GM21528 (cell line): ENCODE measurements around the gene RGL2.
"Not testable (repeated sequence)": the region's sequence is repeated elsewhere in the genome, so short reads cannot be mapped to it uniquely, and the experiment has no call there.

Experiments used
- ATAC-seq: cut with Tn5 transposase; IDR thresholded peaks from one replicate; pipeline ENCODE4 v1.9.1; 2021; ENCODE audit warnings: mild to moderate bottlenecking, moderate library complexity; ENCODE audit not compliant: unreplicated experiment, low FRiP score

RGL2 gene

GRCh38 chr6:33276864-33277662 lies 21.7 kb downstream of the RGL2 start, which contains the start of gene B3GALT4:
Gene B3GALT4 (plus strand): TSS chr6:33277123. CDS start chr6:33277420, 297 bp downstream.
- peak; percentile 41 for ATAC-seq

GRCh38 chr6:33276581-33276863 lies 22.2 kb downstream of the RGL2 start:
- no peak for ATAC-seq

DNA sequence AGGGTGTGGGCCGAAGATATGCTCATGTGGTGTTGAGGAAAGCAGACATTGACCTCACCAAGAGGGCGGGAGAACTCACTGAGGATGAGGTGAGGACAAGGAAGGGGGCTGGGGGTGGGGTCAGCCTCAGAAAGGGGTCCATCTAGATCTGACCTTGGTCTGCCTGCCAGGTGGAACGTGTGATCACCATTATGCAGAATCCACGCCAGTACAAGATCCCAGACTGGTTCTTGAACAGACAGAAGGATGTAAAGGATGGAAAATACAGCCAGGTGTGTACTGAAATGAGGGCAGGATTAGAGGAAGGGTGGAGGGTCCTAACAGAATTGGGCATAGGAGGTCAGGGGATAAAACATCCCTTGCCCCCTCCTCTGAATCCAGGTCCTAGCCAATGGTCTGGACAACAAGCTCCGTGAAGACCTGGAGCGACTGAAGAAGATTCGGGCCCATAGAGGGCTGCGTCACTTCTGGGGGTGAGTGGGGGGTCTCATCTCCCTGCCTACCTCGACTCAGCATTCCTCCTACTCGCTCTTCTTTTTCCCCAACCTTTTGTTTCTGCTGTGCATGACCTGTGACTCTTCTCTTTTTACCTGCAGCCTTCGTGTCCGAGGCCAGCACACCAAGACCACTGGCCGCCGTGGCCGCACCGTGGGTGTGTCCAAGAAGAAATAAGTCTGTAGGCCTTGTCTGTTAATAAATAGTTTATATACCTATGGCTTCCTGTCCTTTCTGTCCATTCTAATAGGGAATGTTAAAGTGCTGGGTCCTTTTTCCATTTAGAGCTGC lies 22.8 kb downstream of the RGL2 start:
- not testable (repeated sequence) for ATAC-seq

DNA sequence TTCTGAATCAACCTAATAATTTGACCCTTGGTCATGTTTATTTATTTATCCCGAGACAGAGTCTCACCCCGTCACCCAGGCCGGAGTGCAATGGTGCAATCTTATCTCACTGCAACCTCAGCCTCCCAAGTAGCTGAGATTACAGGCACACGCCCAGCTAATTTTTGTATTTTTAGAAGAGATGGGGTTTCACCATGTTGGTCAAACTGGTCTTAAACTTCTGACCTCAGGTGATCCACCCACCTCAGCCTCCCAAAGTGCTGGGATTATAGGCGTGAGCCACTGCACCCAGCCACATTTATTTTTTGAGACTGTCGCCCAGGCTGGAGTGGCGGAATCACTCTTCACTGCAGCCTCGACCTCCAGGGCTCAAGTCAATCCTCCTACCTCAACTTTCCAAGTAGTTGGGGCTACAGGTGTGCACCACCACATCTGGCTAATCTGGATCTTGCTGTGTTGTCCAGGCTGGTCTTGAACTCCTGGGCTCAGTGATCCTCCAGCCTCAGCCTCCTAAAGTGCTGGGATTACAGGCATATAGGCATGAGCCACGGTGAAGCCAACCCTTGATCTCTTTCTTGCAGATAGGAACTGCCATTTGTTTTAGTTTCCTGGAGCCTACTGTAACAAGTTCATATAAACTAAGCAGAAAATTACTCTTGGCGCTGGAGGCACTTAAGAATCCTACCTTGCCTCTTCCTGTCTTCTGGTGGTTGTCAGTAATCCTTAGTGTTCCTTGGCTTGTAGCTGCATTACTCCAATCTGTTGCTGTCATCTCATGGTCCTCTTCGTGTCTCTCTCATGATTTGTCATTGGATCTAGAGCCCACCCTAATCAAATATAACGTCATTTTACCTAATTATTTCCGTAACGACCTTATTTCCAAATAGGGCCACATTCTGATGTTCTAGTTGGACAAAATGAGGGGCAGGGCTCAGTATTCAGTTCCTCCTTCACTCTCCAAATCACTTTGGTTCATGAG lies 24.5 kb downstream of the RGL2 start:
- ATAC-seq: no peak

DNA sequence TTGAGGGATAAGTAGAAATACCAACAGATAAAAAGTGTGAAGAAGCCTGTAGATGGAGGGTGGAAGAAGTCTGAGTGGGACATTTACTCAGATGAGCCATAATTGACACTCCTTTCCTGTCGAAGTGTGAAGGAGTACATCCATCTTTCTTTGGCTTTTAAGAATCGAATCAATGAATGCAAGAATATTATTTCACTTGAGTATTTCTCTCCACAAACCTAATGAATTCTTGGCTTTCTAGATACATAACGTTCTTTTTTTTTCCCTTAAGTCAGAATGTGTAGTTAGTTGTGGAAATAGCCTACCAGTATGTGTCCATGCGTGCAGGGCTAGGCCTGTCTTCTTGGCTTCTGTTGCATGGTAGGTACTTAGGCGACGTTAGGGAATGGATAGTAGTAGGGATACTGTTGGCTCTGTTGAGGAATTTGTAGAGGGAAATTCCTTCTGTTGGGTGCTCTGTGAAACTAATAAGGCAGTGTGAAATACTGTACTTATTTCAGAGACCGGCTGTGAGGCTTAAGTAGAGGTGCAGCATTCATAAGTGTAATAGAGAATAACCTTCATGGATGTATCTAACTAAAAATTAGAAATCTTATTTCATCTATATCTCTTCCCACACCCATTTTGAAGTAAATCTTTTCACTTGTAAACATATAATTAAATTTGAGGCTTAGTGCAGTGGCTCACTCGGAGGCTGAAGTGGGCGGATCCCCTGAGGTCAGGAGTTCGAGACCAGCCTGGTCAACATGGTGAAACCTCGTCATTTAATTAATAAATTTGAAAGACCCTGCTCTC lies 25.4 kb downstream of the RGL2 start:
- no peak for ATAC-seq

GRCh38 chr6:33272275-33273128 lies 26.2 kb downstream of the RGL2 start:
- no peak for ATAC-seq

DNA sequence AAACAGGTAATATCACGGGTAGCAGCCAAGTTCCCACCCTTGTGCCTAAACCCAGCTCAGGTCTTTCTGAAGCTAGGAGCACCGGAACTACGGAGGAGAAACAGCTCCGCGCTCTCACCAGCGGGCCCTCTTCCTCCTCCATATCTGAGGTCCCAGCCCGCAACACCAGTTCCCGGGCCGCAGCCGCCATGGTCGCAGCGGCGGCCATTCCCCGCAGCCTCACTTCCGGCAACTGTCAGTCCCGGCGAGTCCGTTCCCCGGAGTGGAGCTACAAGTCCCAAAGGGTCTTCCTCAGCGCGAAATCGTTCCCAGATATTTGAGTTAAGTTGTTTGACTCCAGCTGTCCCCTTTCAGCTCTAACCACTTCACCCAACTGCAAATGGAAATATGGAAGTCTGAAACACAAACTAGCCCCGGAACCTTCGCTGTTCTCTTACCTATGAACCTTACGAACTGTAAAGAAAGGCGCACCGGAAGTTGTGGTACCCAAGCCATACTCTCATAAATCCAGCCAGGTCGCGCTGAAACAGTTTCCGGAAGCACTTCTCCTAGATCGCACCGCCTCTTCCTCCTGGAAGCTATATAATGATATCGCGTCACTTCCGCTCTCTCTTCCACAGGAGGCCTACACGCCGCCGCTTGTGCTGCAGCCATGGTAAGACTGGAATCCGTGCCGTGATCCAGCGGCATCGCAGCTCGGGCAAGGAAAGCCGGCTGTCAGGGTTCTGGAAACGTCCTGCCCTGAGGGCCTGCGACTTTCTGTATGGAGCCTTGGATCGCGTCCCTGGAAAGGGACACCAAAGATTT lies 27.1 kb downstream of the RGL2 start, which contains the start of the genes RPS18 and VPS52:
RPS18 (plus strand) TSS at position 608 of the 807 bp plus-strand sequence; CDS start at position 653, 45 bp downstream.
VPS52 (minus strand) TSS at position 409 of the 807 bp plus-strand sequence; CDS start at position 208, 201 bp downstream.
- ATAC-seq: peak; percentile 69

DNA sequence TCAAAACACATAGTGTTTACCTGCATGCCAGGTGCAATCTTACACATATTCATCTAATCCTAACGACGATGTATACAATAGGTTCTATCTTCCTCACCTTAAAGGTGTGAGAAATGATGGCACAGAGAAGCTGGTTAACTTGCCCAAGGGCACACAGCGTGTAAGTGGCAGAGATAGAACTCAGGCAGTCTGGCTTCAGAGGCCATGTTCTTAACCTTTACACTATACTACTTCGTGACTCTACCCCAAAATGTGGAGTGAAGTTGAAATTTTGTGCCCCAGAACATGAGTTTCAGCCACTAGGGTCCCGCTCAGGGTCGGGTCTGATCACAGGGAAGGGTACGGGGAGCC lies 27.6 kb downstream of the RGL2 start:
- ATAC-seq: no peak

GRCh38 chr6:33264015-33264414 lies 34.7 kb downstream of the RGL2 start:
- ATAC-seq: no peak

- not testable (repeated sequence) for ATAC-seq
These were observed 36.3 kb downstream of the RGL2 start for GRCh38 chr6:33262490-33262889.

- ATAC-seq: no peak
These were observed 39.7 kb downstream of the RGL2 start for GRCh38 chr6:33259032-33259431.

- ATAC-seq: no peak
These were observed 44.2 kb downstream of the RGL2 start for GRCh38 chr6:33254591-33254990.

GRCh38 chr6:33252759-33253158 lies 46.0 kb downstream of the RGL2 start:
- ATAC-seq: no peak

GRCh38 chr6:33251395-33252012 lies 47.2 kb downstream of the RGL2 start:
- no peak for ATAC-seq

GRCh38 chr6:33250731-33251130 lies 48.0 kb downstream of the RGL2 start:
- no peak for ATAC-seq

GRCh38 chr6:33249732-33250630 lies 48.8 kb downstream of the RGL2 start:
- ATAC-seq: peak; percentile 4
